CD4-positive, alpha-beta T cell treated with Interleukin-21 for 1 hour (primary cell): ENCODE results near the gene RET.
"Not testable (repeated sequence)": the region's sequence is repeated elsewhere in the genome, so short reads cannot be mapped to it uniquely, and the experiment has no call there.

Experiments
- DNase-seq: peaks from one replicate; pipeline ENCODE4 v3.0.0-alpha.2; 2020

RET gene

DNA sequence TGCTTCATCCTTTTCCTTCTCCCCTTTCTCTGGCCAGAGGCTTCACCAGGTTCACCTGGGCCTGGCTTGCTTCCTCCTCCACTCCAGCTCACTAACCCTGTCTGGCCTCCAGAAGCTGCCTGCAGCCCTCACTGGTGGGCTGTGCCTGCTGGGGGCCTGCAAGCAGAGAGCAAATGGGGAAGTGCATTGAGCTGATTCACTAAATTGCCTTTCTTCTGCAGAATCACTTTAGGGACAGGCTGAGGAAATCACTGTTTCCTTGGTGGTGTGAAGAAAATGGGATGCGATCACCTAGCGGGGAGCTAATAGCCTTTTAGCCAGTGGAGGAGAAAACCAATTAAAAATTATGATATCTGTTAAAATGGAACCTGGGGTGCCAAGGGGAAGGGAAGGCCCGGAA, 3.0 kb downstream of the RET start:
- DNase-seq = no peak

DNA sequence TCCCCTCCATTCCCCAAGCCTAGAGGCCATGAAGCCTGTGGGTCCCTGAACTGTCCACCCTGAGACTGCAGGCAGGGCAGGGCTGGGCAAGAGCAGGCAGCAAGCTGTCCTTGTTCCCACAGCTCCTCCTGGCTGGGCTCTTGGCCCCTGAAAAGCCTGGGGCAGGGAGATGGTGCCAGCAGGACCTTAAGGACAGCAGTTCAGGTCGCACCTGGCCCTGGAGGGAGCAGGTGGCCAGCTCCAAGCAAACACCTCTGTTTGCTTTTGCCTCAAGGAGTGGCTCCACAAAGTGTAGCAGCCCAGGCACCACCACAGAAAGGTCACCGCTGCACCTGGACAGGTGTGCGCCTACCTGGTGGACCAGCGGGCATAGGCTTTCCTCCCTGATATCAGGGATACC, 5.2 kb downstream of the RET start:
- no peak for DNase-seq

DNA sequence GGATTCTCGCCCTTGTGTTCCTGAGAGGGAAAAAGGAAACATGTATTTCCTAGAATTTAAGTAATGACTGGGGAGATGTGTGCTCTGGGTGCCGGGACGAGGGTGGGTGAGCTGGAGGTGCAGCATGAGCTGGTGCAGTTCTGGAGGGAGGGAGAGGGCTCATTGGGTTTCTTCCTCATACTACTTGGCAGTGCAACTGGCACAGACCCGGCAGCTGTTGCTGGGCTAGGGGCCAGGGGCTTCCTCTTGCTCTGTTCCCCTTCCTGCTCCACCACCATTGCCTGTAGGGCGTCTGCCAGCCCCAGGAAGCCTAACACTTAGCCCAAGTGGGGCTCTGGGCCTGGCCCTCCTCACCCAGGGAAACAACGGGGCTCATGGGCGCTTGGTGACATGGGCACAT, 5.9 kb downstream of the RET start:
- DNase-seq = no peak

DNA sequence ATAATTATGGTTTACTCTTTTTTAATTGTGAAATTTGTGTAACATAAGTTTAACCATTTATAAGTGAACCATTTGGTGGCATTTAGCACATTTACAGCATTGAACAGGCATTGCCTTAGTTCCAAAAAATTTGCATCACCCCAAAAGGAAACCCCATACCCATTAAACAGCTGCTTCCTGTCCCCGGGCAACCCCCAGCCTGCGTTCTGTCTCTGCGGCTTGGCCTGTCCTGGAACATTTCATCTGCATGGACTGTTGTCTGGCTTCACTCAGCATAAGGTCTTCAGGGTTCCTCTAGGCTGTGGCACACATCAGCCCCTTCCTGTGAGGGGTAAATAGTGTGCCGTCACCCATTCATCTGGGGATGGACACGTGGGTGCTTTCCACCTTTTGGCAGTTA, 6.9 kb downstream of the RET start:
- no peak for DNase-seq

DNA sequence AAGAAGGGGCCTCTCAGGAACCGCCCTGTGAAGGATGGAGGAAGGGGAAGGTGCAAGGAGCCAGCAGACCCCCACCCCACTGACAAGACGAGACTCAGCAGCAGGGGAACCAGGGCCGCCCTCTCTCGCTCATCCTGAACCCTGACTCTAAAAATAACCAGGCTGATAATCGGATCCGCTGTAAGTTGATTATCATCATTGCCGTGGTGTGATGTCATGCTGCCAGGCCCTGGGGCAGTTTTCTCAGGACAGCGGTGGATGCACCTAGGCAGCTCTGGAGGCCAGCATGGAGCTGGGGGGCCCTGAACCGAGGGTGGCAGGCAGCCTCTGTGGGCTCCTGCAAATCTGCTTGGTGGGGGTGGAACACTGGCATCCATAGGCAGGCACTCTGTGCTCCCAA, 7.9 kb downstream of the RET start:
- DNase-seq = no peak

DNA sequence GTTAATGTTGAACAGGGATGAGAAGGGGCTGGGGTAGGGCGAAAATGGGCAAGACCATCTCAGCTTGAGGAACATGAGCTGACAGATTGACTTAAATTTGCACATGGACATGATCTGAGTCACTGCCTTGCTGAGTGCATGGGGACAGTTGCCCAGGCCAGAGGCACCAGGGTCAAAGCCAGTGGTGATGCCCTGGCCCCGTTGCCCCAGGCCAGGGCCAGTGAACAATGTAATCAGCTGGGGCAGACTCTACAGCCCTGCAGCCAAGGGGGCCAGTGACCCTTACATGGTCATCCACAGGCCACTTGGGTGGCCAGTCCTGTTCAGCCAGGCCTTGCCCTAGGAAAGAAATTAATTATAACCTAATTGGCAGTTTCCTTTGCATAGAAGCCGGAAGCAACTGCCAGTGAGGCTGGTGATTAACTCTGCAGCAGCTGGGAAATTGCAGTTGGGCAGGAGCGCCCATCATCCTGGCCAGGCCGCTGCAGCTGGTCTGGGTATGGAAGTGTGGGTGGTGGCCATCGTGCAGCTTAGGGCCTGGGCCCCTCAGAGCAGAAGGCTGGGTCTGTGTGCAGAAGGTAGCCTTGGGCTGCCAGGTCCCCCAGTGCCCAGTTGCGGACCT, 9.6 kb downstream of the RET start:
- no peak for DNase-seq

DNA sequence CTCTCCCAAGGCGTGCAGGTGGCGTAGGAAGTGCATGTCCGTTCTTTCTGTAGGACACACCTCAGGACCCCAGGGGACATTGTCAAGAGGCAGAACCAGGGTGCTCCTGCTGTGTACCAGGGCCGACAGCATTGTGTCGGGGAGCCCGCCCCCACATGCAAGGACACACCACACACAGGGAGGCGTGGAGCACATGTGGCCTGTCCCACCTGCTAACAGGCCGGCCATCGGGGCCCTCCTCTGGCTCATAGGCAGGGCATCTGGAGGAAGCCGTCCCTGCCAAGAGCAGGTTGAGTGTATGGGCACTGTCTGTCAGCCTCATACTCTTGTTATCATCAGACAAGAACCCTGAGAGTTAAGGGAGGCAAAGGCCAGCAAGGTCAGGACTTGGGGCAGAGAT, 12.7 kb downstream of the RET start:
- no peak for DNase-seq

DNA sequence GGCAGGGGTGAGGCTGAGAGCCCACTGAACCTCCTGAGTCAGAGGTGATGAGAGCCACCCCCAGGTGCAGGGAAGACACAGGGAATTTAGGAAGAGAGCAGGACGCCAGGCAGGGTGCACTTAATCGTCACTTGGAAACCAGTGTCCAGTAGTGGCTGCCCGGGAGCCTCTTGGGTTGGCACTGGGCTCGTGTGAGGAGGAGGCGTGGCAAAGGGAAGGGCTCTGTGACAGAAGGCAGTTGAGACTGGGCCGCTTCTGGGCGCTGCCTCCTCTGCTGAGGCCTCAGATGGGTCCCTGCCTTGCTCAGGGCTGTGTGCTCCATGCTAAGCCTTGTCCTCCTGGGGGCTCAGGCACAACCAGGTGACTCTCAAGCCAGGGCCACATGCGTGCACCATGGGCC, 13.3 kb downstream of the RET start:
- DNase-seq = no peak

DNA sequence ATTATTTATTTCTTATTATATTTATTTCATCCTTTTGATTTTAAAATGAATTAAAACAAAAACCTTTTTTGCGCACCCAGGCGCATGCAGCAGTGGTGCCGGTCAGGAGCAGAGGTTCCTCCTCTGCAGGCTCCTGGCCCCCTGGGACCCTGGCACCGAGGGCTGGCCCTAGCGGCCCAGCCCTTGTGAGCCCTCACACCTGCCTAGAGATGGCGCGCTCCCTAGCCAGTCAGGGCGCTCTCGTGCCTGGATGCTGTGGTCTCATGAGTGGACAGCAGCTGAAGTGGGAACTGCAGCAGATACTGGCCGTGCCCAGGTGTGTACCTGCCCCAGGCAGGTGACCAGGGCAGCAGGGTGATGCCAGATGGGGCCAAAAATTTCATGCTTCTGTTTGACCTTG, 13.8 kb downstream of the RET start:
- DNase-seq = no peak

DNA sequence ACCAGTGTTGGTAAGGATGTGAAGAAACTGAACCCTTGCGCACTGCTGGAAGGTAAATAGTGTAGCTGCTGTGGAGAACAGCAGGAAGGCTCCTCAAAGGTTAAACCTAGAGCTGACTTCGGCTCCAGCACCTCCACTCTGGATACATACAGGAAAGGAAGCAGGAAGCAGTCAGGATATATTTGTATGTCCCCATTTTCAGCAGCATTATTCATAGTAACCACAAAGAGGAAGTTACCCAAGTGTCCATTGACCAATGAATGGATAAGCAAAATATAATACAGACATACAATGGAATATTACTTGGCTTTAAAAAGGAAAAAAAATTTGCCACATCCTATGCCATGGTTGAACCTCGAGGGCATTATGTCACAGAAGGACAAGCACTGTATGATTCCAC, 15.0 kb downstream of the RET start:
- no peak for DNase-seq

DNA sequence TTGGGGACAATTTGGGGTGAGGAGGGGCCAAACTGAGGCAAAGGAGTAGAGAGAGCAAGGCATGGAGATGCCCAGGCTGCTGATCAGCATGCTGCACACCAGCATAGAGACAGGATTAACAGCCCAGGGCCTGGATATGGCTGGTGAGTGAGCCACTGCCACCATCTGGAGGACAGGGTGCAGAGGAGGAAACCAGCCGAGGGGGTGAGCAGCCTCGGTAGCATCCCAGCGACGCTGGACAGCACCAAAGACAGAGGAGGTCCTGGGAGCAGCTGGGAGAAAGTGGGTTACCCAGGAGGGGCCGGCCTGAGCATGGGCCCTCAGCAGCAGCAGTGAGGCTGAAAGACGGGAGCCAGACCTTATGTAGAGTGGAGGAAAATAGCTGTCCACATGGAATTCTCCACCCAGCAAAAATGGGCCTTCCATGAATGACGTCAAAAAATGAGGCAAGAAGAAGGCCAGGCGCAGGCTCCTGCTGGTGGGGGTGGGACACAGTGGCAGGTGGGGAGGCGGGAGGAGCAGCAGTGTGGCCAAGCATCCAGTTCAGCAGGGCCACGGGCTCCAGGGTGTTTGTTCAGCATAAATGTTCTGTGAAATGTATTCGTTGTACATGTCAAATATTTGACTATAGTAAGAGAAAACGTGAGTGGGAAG, 16.7 kb downstream of the RET start:
- no peak for DNase-seq

DNA sequence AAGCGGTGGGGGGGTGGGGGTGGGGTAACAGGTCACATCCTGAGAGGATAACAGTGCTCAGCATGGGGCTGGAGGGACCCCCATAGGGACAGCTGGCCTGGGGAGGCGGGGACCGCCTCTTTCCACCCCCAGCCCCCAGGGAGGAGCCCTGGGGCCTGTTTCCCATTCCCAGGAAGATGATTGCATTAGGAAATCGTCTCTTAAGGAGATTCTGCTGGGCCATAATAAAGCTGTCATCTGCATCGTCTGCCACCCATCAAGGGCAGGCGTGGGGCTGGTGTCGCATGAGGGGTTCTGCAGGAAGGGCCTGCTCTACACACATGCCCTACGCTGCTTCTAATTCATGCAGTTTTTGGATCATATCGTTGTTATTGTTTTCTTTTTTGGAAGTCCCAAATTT, 17.2 kb downstream of the RET start:
- DNase-seq = no peak

DNA sequence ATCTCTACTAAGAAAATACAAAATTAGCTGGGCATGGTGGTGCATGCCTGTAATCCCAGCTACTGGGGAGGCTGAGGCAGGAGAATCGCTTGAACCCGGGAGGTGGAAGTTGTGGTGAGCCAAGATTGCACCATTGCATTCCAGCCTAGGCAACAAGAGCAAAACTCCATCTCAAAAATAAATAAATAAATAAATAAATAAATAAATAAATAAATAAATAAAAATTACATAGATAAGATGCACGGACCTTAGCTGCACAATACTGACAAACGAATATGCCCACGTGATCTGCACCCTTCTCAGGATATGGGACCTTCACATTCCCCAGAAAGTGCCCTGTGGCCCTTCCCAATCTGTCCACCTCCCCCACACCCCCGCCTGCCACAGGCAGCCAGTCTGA, 22.5 kb downstream of the RET start:
- not testable (repeated sequence) for DNase-seq

DNA sequence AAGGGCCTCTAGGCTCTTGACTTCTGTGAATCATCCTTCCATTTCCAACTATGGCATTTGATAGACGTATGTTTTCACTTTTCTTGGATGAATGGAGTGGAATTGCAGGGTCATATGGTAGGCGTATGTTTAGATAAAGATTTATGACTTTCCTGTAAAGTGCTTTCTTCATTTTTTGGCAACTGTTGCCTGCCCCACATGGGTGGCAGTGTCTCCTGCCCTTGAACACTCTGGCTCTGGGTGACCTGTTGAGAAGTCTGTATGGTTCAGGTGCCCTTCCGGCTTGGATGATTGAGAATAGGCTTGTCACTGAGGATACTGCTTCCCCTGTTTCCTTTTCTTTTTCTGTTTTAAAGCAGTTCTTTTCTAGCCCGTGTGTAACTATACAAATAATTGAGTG, 23.1 kb downstream of the RET start:
- no peak for DNase-seq

DNA sequence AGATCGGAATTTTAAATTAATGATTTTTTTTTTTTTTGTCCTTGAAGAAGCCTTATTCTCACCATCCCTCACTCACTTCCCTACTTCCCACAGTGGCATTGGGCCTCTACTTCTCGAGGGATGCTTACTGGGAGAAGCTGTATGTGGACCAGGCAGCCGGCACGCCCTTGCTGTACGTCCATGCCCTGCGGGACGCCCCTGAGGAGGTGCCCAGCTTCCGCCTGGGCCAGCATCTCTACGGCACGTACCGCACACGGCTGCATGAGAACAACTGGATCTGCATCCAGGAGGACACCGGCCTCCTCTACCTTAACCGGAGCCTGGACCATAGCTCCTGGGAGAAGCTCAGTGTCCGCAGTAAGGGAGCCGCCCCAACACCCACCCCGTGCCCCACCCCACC, 23.5 kb downstream of the RET start:
- no peak for DNase-seq

DNA sequence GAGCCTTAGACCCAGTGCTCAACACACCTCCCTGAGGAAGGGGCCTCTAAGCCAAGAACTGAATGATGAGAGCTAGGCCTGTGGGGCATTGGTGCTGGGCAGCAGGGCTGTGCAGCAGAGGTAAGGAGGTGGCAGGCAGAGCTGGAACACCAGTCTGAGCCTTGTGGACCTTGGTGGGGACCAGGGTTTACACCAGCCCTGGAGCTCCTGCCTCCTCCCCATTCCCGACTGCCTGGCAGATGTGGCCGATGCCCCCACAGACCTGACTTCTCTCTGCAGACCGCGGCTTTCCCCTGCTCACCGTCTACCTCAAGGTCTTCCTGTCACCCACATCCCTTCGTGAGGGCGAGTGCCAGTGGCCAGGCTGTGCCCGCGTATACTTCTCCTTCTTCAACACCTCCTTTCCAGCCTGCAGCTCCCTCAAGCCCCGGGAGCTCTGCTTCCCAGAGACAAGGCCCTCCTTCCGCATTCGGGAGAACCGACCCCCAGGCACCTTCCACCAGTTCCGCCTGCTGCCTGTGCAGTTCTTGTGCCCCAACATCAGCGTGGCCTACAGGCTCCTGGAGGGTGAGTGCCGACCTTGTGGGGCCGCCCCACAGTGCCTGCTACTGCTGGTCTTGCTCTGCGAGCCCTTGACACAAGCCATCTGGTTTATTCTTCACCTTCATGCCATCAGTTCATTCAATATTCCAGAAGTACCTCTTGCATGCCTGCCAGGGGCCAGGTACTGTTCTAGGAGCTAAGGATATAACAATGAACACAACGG, 25.4 kb downstream of the RET start:
- DNase-seq = no peak

DNA sequence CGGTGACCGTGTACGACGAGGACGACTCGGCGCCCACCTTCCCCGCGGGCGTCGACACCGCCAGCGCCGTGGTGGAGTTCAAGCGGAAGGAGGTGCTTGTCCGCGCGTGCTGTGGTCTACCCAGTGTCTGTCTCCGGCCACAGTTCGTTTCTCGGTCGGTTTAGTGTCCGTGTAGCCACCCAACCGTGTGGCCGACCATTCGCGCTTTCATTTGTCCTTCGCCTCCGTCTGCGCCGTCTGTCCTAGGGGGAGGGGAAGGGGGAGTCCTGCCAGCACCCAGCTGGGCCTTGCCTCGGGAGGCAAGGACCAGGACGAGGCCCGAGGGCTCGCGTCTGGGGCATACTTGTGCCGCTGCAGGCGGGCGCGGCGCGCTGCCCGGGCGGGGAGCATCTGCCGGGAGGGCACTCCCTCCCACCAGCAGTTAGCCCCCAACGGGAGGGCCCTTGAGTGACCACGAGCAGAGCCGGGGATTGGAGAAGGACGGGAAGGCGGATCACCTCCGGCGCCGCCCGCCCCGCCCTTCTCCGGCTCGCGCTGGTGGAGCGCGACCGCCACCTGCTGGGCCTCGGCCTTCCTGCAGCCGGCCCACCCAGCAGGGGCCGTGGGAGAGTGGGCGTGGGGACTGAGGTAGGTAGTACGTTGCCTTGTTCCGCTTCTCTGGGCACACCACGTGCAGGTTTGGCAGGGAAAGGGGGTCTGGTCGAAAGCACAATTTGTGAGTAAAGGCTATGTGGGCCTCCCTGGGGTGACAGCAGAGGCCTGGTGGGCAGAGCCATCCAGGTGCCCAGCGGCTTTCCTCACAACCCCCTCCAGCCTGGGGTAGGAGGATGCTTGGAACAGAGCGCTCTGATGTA, 28.5 kb downstream of the RET start:
- peak; percentile 77 for DNase-seq

DNA sequence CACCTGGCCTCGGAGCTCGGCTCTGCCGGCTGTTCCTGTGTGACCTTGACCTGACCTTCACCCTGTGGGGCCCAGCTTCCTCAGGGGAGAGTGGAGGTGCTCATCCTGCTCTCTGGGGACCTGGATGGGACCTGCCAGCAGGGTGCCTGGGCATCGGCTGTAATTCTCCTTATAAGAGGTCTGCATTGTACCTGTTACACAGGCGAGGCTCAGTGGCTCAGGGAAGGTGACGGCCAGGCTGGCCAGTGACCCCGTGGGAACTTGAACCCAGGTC, 29.0 kb downstream of the RET start:
- no peak for DNase-seq

DNA sequence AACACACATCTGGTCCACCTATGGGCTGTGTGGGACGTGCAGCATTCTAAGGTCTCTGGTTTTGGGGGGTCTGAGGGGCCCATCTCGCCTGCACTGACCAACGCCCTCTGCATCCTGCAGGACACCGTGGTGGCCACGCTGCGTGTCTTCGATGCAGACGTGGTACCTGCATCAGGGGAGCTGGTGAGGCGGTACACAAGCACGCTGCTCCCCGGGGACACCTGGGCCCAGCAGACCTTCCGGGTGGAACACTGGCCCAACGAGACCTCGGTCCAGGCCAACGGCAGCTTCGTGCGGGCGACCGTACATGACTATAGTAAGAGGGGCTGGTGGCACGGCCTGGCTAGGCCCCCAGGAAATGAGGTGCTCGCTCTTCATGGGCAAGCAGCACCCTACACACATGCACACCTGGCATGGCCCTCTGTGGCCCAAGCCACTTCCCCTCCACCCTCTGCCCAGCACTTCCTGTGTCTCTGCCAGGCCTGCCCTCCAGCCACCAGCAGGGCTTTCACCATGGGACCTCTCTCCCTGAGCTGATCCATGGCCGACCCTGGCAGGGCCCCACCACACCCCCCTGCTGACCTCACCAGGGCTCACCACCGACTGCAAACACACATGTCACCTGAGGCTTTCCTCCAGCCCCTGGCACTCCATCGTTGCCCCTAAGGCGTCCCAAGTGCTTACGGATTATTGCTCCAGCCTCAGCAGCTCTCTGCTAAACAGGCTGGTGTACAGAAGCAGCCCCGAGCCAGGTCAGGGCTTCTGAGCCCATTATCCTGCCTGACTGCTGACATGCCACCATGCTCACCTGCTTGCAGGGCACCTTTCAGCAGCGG, 29.6 kb downstream of the RET start:
- DNase-seq = no peak

DNA sequence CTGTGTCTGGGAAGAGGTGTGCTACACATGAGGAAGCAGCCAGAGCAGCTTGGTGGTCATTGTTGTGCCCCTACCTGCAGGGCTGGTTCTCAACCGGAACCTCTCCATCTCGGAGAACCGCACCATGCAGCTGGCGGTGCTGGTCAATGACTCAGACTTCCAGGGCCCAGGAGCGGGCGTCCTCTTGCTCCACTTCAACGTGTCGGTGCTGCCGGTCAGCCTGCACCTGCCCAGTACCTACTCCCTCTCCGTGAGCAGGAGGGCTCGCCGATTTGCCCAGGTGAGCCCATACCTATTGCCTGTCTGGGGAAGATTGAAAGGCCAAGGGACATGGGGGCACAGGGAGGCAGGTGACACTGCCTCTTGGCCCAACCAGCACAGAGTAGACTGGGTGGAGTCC, 32.1 kb downstream of the RET start:
- no peak for DNase-seq

DNA sequence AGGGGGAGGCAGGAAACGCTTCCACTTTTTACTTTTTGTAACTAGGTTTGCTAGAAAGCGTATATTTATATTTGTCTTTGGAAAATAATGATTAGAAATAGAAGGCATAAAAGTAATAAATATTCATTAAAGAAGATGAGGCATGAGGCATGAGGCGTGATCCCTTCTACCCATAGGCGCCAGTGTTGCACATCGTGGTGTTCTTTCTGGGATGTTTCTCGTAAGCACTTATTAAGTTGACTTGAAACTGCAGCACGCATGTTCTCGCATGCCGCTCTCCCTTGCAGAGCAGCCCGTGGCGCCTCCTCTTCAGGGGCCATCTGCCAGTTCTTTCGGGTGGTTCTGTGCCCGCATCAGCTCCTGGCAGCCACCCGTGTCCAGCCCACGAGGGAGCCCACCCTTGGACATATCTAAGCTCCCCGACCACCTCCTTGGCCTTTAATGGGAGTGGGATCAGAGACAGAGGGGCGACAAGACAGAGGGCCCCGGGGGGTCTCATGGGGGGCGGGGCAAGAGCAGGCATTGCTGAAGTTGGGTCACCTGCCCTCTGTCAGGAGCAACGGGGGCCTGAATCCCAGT, 32.9 kb downstream of the RET start:
- no peak for DNase-seq

DNA sequence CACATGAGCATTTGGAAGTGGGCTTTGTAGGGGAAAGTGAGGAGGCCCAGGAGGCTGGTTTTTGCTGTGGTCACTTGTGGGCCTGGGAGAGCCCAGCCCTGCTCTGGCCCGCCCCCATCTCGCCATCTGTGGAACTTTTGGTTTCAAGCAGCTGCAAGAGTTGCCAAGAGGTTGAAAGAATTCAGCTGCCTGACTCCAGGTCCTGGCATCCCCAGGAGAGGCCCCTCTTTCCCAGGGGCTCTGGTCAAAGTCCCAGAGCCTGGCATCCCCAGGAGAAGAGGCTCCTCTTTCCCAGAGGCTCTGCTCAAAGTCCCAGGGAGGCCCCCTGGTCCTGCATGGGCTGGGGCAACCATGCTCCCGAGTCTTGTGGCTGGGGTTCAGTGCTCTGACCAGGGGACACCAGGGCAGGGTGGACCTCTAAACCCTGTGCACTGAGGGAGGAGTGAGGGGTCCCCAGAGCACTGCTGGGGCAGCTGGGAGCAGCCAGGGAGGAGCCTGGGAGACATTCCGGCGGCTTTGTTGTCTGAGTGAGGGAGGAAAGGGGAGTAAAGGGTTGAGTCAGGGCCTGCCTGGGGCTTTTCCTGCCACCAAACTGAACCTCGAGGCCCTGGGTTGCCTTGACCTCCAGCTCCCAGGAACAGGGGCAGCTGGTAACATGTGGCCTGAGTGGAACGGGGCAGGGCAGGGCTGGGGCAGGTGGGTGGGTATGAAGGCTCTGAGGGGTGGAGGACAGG, 33.6 kb downstream of the RET start:
- DNase-seq = no peak
